M059J (cell line): ENCODE results near the gene MLIP. TPM values are rescaled to one million over a fixed set of nuclear protein-coding genes. Genes with fewer than 3 reads are reported as not detected.

ENCODE experiments used
- DNase-seq: peaks from one replicate; pipeline ENCODE4 v3.0.0-alpha.2; 2012; ENCODE audit warnings: low read depth
- total RNA-seq: library from RNA; depleted of rRNA; stranded (reverse); fragments of >200 nt; shearing (Covaris generic); gene quantifications from 2 replicates; pipeline ENCODE4 v1.2.3, GENCODE V29; 2014

MLIP gene
- total RNA-seq, 1 experiment from 2014 or later = not detected

DNA sequence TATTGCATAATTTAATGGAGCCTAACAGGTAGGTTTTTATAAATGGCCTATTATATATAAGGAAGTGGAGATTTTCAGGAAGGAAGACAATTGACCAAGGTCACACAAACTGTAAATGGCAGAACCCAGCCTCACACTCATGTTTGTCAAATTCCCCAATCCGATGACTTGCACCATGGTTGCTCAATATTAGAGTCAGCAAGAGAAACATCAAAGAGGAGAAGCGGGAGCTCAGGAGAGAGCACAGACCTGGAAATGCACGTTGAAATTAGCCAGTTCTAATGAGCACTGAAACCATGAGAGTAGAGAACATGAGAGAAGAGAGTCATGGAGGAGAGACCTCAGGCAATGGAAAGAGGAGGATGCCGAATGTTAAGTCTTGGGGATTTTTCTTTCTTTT, 13.5 kb upstream of the MLIP start:
- DNase-seq = no peak

DNA sequence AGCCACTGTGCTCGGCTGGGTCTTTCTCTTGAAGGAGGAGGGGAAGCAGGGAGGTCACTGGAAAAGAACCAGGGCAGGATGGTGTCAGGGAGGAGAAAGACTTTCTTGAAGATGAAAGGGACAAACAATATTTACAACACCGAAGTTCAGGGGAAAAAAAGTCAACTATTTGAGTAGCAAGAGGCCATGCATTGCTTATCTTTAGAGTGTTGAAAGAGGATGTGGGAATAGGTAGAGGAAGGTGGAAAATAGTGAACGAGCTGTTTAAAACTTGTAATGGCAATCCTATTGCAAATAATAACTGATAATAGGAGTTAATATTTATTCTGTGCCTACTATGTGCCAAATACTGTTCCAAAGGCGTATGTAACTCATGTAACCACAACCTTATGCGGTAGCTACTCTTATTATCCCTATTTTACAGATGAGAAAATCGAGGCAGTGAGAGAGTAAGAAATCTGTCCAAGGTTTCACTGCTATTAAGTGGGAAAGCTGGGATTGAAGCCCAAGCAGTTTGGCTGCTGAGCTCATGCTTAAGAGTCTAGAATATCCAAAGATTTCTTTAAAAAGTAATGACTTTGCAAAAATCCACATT, 12.7 kb upstream of the MLIP start:
- DNase-seq = no peak

DNA sequence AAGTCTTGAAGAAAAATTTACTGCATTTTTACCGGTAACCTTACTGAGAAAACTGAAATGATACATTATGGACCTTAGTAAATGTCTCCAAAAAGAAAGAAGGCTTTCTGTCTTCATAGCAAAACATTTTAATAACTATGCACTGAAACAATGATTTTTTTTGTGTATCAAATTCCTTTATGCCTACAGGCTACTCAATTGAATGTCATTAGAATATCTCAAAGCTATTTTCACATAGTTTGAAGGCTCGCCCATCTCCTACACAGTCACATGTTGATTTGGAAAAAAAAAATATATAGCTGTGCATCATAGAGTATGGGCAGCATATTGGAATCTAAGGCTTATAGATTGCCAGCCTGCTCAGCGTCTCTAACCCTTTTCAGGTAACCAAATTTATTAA, 12.0 kb upstream of the MLIP start:
- DNase-seq = no peak

DNA sequence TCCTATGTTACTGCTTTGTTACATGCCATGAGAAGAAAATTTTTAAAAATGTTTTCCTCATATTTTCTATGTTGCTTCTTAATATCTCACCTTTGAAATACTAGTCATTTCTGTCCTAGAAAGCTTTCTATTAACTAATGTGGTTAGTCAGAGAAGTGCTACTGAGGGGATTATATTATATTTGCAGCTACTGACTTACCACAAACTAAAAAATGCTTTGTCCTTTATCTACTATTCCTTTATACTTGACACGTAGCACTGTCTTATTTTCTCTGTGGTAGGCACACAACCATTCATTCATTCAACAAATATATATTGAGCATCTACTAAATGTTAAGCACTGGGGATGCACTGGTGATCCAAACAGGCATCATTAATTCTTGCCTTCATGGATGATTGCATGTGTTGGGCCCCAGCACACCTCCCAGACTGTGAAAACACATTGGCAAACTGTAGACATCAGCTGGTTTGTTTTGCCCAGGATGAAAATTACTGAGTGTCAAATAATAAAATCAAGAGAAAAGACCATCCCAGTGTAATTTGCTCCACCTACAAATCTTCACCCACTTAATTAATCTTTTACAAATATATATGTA, 10.7 kb upstream of the MLIP start:
- no peak for DNase-seq

DNA sequence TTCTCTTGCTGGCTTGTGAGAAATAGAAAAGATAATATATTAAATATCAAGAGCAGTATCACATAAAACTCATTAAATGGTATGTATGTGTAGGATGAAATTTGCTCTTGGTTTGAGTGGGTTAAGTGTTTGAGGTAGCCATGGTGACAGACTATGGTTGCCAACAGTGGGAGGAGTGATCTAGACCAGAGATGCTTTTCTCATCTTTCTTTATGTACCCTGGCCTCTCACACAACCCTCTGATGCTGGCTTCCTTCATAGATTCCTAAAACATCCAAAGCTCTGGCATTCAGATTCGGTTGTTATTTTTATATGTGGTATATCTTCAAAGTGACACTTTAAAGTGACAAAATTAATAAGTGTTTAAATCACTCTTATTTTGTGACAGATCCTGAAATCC, 9.0 kb upstream of the MLIP start:
- no peak for DNase-seq

DNA sequence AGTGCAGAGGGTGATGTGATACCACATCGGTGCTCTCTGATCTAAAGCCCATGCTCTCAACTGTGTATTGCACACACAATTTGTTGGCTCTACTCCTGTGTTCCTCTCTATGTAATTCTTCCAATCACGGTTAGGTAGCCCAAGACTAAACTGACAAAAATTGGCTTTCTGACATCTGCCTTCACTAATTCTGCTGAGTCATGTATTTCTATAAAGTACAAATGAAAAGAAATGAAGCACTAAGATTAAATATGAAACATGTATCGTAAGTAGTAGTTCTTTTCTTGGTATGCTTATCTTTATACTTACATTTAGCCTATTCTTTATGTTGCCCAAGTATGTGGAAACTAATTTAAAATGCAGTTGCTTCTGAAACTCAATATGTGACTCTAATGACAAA, 7.7 kb upstream of the MLIP start:
- DNase-seq = no peak

DNA sequence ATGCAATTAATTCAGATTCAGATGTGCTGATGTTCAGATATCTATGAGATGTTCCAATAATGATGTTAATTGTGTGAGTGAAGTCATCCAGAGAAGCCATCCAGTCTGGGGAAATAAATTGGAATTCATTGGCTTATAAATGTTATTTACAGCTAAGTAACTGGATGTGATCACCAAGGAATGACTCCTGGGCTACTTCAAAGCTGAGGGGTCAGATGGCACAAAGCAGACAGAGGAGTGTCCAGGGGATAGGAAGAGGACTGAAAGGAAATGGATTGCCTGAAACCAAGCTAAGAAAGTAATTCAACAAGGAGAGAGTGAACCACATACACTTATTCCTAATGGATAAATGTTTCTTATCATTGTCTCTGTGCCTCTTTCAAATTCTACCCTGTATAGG, 4.5 kb upstream of the MLIP start:
- DNase-seq = no peak

DNA sequence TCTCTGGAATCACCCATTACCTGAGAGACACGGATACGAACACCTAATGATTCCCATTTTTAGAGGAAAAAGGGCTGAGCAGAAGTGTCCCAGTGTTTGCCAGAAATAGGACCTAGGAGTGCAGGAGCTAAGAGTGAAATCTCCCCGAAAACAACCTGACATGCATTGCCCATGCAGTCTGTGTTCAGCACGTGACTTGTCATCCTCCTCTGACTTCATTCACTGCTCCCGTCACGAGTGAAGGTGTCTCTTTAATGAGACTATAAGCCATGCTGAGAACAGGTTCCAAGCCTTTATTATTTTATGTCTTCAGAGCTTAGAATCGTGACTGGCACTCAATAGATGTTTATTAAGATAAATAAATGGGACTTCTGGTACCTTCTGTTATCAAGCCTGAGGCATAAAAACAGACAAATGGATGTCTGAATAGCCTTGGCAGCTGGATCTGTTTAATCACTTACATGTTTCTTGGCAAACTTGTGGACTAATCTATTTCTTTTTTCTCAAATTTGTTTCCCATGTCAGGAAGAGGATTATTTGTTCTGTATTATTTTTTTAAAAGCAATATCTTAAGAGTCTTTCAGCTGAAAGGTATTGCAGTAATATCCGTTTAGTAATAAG, 3.7 kb upstream of the MLIP start:
- DNase-seq = no peak

DNA sequence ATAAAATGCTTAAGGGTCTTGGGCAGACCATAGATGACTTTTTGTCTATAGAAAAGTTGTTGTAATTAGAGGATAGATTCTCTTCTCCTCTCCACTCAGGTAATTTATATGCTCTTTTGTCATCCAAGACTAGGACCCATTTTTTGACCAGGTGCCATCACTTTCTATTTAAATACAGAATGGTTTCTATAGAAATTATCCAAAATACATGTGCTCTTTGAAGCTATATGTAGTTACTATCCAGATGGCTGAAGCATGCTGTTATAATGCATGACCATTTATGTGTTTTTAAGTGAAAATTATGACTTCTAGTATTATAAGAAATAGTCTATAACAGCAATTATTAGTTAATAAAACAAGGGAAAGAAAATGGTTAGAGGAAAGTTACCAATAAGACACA, 3.0 kb upstream of the MLIP start:
- no peak for DNase-seq

DNA sequence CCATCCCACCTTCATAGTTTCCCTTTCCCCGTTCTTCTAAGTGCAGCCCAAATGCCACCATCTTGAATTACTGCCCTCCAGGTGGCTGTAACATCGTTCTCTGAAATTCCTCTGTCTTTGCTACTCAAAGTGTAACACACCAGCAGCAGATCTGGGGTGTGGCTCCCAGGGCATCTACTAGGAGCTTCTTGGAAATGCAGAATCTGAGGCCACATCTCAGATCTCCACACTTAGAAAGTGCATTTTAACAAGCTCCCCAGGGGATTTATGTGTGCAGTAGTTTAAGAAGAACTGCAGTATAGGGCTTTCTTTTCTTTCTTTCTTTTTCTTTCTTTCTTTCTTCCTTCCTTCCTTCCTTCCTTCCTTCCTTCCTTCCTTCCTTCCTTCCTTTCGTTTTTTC, 1.7 kb upstream of the MLIP start:
- DNase-seq = no peak

DNA sequence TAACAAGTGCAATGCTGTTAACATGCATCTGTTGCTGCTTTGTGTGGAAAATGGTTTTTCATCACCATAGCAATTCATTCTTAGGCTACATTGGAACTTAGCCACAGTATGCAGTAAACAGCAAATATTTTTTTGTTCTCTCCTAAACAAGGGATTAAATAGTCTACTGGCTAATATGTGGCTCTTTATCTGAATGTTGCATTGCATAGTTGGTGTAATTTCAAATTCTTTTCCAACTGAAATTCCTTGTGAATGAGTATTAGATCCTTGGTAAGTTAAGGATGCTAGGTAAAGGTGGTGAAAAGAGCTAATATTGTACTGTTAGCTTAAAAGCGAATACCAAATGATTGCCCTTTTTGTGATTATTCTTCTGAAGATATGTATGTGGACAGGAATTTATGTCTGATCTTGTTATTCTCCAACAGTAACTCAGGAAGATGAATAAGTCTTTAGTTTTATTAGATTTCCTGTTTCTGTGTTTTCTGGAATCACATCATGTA, 958 bp downstream of the MLIP start:
- DNase-seq = peak; percentile 11

DNA sequence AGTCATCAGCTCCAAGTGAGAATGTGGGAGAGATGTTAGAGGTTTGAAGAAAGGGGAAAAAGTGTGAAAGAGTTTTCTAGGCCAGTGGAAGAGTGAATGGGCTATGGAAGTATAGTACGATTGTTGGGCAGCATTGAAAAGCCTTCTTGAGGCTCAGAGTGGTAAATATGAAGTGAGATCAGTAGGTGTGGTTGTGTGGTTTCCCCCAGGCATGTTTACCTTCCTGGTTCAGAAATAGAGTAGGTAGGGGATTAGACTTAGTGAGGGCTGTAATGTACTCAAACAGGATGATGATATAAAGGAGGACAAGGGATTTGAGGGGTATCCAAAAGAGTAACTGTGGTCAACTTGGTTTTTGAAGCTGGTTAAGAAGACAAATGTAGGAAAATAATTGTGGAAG, 3.7 kb downstream of the MLIP start:
- no peak for DNase-seq

DNA sequence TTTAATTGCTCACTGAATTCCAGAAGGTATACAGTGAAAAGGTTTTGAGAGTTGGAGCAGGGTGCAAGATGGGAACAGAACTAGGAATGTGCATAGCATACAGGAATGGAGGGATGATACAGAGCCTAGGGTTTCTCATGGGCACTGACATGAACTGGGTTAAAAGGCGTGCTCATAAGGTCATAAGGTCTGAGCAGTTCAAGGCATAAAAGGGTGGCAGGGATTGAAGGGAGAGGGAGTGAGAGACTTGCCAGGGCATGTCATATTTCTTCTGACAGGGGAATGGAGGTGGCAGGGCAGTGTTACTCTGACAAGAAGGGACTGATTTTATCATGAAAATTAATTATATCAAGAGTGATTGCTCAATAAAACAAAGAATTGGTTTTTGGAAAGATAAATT, 4.7 kb downstream of the MLIP start:
- no peak for DNase-seq

DNA sequence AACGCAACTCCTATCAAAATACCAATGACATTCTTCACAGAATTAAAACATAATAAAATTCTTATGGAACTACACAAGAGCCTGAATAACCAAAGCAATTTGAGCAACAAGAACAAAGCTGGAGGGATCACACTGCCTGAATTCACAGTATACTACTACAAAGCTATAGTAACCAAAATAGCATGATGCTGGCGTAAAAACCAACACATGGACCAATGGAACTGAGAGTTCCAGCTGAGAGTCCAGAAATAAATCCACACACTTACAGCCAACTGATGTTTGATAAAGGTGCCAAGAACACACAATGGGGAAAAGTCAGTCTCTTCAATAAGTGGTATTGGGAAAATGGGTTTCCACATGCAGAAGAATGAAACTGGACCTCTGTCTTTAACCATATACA, 6.9 kb downstream of the MLIP start:
- DNase-seq = no peak

DNA sequence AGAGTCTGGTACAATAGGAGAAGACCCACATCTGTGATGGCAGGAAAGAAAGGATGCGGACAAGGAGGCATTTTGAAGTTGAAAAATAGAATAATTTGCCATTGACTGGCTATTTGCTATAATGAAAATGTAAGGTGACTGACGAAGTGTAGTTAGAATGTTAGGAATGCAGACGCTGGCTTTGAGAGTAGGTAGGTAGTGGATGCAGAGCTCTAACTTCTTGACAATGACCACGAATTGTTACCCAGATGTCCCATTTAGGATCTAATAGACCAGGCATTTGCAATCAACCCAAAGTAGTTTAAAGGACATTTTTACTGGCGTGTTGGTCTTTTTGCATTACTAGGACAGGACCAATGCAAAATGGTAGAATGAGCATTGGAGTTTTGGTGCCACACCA, 14.2 kb downstream of the MLIP start:
- no peak for DNase-seq

DNA sequence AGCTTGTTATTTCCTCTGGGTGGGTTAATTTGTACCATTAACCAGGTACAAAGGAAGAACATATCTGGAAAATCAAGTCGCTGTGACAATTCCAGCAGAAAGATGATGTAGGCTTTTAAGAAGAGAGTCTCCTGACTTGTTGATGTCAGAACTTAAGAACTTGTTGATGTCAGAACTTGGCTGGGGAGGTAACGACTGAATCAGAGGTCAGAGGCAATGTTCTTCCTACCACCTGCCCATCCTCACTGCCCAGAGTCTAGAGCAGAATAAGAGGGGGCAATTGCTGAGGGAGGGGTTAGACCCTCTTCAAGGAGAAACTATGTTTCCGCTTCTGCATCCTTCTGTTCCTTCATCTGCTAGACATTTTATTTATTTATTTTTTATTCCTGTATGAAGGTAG, 18.9 kb downstream of the MLIP start:
- DNase-seq = no peak

DNA sequence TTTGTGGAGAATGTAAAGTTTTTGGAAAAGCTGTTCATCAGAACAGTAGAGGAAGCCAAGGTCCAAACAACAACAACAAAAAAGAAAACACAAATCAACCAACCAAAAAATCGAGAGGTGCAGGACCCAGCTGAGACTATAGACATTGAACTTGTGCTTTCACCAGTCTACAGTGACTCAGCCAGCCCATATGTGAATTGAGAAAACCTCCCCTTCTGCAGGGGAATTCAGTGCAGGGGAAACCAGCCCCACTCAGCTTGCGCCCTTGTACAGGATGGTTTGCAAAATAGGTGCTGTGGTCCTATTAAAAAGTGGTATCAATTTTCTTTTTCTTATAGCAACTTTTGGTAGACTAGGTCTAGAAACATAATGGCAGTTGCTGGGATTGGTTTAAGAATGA, 21.3 kb downstream of the MLIP start:
- DNase-seq = no peak

DNA sequence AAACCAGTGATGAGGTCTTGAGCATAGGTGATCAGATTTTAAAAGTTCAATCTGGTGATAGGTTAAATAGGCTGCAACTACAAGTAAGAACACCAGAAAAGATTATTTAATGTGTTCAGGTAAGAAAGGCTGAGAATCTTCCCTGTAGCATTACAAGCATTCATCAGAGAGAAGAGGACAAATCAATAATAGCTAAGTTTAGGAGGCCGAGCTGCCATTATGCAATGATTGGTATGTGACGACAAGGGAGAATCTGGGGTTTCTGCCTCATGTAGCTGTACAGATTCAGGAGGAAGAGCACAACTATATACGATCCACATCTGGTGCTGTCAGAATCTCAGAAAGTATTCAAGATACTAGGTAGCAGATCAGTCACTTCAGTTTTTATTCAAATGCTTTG, 21.9 kb downstream of the MLIP start:
- no peak for DNase-seq

DNA sequence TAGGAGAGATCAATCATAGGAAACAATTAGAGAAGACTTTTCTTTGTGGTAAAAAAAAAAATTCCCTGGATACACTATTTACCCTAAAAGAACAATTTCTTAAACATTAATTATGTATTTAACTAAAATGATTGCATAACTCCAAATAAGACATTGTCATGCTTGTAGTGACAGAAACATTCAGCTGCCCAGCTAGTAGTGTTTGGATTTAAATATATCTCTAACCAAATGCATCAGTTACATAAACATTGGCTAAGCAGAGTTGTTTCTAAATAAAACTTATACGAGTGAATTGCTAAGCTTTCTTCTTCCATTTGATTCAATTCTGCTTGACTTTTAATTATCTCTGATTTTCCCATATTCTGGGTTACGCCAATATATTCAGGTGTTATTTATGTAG, 23.7 kb downstream of the MLIP start:
- no peak for DNase-seq

DNA sequence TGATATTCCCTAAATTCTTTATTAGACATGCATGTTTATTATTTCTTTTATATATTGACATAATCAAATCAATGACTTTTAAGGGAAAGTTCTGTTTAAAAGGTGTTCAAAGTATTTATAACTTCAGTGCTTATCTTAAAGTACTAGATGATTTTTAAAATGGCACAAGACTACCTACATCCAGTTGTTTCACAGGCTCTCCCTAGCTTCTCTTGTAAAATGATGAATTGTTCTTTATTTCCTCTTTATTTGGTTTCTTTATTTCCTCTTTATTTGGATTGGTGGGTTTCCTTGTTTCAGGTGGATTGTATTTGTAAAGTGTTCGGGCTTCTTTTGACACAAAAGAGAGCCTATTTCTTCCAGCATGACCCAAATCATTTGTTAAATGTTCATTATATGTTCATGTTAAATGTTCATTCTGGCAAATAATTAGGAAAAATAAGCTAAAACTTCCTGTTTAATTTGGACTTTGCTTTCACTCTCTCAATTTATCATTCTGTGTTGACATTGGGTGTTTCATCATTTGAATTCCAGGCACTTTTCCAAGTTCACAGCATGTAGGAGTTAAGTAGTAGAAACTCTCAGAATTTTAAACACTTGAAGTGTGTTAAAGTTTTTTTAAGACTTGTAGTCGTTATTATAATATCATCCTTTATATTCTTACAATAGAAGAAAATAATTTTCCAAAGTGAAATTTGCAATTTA, 24.6 kb downstream of the MLIP start:
- DNase-seq = peak; percentile 39

DNA sequence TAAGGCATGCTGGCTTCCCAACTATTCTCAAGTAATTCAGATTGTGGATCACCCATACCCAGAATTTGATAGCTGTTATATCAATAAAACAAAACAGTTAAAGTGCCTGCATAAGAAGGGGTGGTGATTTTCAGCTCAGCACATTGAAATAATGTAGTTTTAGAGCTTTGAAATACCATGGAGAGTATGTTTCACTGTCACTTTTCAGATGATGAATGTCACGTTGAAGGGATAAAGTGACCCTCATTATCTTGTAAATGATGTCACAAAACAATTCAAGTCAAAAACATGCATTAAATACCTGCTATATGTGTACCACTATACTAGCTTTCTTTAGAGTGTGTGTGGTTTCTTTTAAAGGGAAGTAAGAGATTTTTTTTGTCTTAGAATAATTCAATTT, 27.6 kb downstream of the MLIP start:
- DNase-seq = no peak

DNA sequence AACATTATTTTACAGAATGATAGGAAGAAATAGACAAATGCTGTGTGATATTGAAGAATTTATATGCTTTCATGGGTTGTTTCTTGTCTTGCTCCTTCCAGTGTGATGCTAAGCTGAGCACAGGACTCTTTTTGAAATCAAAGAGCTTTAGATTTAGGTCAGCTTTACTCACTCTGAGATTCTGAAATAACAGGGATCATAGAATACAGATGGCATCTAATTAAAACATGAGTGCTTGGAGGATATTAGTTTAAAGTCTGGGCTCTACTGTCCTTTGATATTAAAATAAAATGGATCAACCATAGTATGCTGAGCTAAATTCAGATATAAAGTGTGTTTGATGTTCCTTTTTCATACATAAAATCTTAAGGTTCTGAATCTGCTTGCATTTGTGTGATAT, 29.6 kb downstream of the MLIP start:
- DNase-seq = no peak

DNA sequence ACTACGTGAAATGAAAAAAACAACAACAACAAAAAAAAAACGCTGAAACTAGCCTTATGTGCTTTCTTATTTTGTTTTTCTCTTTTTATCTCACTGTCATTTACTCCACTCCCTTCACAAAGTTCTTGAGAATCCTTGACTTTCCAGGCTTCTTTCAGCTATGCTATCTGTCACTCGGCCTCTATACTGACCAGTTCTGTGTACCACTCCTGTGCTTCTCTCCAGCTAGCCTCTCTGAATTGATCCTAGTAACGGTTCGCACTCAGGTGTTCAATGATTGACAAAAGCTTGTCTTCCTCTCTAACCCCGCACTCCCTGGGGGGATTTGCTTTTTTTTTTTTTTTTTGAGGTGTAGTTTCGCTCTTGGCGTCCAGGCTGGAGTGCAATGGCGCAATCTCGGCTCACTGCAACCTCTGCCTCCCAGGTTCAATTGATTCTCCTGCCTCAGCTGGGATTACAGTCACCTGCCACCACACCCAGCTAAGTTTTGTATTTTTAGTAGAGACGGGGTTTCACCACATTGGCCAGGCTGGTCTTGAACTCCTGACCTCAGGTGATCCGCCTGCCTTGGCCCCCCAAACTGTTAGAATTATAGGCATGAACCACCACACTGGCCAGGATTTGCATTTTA, 31.8 kb downstream of the MLIP start:
- no peak for DNase-seq
